NCI-H1417 treated with DMSO at 0.1 percent for 48 hours (cell line): ENCODE data around the gene VWA8.
"Not testable (repeated sequence)": the region's sequence is repeated elsewhere in the genome, so short reads cannot be mapped to it uniquely, and the experiment has no call there.

Experiments
- DNase-seq: peaks from one replicate; lab custom pipeline; 2025; lab: John Stamatoyannopoulos, UW

Gene VWA8

GRCh38 chr13:41745496-41745895 lies 215.4 kb downstream of the VWA8 start:
- DNase-seq = not testable (repeated sequence)

- DNase-seq = no peak
Measured at GRCh38 chr13:41742917-41743552, 217.9 kb downstream of the VWA8 start.

- DNase-seq = no peak
Measured at GRCh38 chr13:41740479-41740878, 220.4 kb downstream of the VWA8 start.

- DNase-seq = no peak
Measured at GRCh38 chr13:41722684-41723535, 238.0 kb downstream of the VWA8 start.

- DNase-seq = no peak
Measured at GRCh38 chr13:41720839-41721561, 239.9 kb downstream of the VWA8 start.

GRCh38 chr13:41716236-41716635 lies 244.7 kb downstream of the VWA8 start:
- no peak for DNase-seq

GRCh38 chr13:41713405-41713804 lies 247.5 kb downstream of the VWA8 start:
- DNase-seq = no peak

GRCh38 chr13:41710771-41711170 lies 250.1 kb downstream of the VWA8 start:
- no peak for DNase-seq

GRCh38 chr13:41709511-41709910 lies 251.4 kb downstream of the VWA8 start:
- DNase-seq = no peak

- DNase-seq = no peak
Measured at GRCh38 chr13:41708713-41709112, 252.2 kb downstream of the VWA8 start.

- no peak for DNase-seq
Measured at GRCh38 chr13:41707194-41707821, 253.6 kb downstream of the VWA8 start.

- no peak for DNase-seq
Measured at GRCh38 chr13:41706152-41706551, 254.8 kb downstream of the VWA8 start.

- DNase-seq = no peak
Measured at GRCh38 chr13:41702540-41702939, 258.4 kb downstream of the VWA8 start.

GRCh38 chr13:41701676-41702075 lies 259.2 kb downstream of the VWA8 start:
- DNase-seq = no peak

- no peak for DNase-seq
Measured at GRCh38 chr13:41700790-41701310, 260.1 kb downstream of the VWA8 start.

GRCh38 chr13:41699759-41700158 lies 261.1 kb downstream of the VWA8 start:
- no peak for DNase-seq

GRCh38 chr13:41697578-41697977 lies 263.3 kb downstream of the VWA8 start:
- no peak for DNase-seq

- DNase-seq = no peak
Measured at GRCh38 chr13:41696163-41697003, 264.5 kb downstream of the VWA8 start.

- no peak for DNase-seq
Measured at GRCh38 chr13:41694545-41695301, 266.2 kb downstream of the VWA8 start.

- DNase-seq = no peak
Measured at GRCh38 chr13:41693434-41693833, 267.5 kb downstream of the VWA8 start.
